ENCODE results near the gene SKIDA1.
"Not testable (repeated sequence)": the region's sequence is repeated elsewhere in the genome, so short reads cannot be mapped to it uniquely, and the experiment has no call there.

Gene SKIDA1
- long read RNA-seq, donor 1, partial matches to known transcripts: 0 of 1 reads
- long read RNA-seq, donor 1, other reads (novel, unspliced or antisense): 0 of 1 reads
- long read RNA-seq, donor 2: 0 reads
- long read RNA-seq, donor 3: 0 reads
- long read RNA-seq, donor 4, partial matches to known transcripts: 11 of 13 reads
- long read RNA-seq, donor 4, other reads (novel, unspliced or antisense): 0 of 13 reads
- long read RNA-seq, donor 5: 0 reads
- long read RNA-seq, donor 6, partial matches to known transcripts: 58 of 58 reads
- long read RNA-seq, donor 6, other reads (novel, unspliced or antisense): 0 of 58 reads
- long read RNA-seq, donor 7: 0 reads
- long read RNA-seq, donor 8, partial matches to known transcripts: 6 of 6 reads
- long read RNA-seq, donor 8, other reads (novel, unspliced or antisense): 0 of 6 reads

DNA sequence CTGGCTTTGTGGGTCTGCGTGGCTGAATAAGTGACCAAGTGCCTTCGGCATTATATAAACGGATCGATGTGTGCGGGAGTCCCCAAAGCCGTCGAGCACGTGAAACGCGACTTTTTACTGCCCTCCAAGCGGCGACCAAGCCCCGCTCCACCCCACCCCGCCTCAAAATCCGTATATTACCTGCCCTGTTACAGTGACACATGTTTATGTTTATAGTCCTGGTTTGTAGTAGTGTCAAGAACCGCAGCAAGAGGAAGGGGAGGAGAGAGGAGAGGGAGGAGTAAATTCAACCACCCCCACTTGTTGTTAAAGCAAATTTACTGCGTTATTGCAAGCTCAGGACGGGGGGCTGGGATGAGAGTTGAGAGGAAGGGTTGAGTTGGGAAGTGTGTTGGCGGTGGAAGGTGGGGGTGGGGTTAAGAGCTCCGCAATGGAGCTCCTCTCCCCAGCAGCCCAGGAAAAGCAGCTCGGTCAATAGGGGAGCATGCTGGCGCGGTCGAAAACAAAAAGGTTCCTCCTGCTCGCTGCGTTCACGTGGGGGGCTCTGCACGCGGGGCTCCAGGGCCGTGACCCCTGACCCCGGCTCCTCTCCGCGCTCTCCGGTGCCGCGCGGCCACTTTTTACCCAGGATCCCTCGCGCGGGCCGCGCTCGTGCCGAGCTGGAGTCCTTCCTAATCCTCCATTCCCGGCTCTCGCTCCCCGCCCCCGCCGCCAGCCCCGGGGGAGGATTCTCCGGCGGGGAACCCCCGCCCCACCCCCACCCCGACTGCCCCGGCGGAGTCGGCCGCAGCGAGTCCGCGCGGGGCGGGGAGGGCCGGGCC is at the start of gene SKIDA1:
SKIDA1 (minus strand) TSS at position 316 of the 821 bp plus-strand sequence. CDS start 7,860 bp downstream, outside the sequence.
- peak; percentile 99 for DNase-seq

DNA sequence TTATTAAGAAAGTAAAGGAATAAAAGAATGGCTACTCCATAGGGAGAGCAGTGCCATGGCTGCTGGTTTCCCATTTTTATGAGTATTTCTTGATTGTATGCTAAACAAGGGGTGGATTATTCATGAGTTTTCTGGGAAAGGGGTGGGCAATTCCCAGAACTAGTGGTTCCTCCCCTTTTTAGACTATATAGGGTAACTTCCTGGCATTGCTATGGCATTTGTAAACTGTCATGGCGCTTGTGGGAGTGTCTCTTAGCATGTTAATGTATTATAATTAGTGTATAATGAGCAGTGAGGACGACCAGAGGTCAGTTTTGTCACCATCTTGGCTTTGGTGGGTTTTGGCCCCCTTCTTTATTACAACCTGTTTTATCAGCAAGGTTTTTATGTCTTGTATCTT is 49.0 kb upstream of the SKIDA1 start:
- not testable (repeated sequence) for DNase-seq

DNA sequence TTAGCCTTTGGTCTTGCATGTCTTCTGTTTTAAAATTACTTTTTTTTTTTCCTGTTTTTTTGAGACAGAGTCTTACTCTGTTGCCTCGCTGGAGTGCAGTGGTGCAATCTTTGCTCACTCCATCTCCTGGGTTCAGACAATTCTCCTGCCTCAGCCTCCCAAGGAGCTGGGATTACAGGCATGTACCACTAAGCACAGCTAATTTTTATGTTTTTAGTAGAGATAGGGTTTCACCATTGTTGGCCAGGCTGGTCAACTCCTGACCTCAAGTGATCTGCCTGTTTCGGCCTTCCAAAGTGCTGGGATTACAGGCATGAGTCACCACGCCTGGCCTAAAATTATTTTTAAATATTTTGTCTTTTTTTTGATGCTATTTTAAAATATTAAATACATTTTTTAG is 47.1 kb upstream of the SKIDA1 start:
- DNase-seq: no peak

DNA sequence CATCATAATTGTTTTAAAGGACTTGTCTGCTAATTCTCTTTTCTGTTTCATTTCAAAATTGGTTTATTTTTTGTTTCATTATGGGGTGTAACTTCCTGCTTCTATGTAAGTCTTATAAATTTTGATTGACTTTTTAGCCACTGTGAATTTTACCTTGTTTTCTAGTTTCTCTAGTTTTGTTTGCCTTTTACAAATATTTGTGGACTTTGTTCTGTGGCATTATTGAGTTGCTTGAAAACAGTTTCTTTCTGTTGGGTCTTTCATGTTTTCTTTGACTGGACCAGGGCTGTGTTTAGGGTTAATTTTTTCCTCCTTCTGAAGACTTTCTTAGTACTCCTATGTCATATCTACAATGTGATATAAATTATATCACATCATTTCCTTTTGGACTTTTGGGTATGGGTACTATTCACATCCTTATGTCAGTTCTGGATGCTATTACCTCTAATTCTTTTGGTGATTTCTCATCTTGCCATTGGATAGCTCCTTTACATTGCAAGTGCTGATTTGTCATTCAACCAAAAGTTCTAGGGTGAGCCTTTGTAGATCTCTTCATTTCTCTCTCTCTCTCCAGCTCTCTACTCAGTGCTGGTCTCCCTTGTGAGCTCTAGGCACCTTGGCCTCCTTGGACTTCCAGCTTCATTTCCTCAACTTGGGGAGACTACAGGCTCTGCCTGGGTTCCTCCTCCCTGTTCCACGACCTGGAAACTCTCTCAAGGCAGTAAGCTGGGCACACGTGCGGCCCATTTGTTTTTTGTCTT is 45.5 kb upstream of the SKIDA1 start:
- DNase-seq: no peak

DNA sequence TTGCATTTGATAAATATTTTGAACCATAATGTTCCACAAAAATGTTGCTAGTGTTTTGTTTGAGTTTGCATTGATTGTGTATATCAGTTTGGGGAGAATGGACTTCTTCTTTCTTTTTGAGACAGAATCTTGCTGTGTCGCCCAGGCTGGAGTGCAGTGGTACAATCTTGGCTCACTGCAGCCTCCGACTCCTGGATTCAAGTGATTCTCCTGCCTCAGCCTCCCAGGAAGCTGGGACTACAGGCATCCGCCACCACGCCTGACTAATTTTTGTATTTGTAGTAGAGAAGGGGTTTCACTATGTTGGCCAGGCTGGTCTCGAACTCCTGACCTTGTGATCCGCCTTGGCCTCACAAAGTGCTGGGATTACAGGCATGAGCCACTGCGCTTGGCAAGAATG is 33.5 kb upstream of the SKIDA1 start:
- DNase-seq: not testable (repeated sequence)

DNA sequence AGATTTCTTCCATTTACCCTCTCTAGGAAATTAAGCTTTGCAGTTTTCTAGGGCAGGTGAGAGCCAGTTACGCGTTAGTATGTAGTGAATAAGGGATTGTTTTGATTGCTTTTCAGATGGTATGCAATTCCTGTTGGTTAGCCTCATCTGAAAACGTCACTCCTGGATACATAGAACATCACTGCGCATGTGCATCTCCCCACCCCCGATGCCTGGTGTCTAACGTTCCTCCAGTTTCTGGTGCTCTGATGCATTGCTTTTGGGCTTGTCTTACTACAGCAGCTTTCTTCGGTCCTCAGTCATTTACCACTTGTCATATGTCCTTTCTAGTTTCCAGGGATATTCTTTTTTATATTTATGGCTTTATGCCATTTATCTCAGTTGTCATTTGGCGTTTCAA is 31.0 kb upstream of the SKIDA1 start:
- DNase-seq: no peak

DNA sequence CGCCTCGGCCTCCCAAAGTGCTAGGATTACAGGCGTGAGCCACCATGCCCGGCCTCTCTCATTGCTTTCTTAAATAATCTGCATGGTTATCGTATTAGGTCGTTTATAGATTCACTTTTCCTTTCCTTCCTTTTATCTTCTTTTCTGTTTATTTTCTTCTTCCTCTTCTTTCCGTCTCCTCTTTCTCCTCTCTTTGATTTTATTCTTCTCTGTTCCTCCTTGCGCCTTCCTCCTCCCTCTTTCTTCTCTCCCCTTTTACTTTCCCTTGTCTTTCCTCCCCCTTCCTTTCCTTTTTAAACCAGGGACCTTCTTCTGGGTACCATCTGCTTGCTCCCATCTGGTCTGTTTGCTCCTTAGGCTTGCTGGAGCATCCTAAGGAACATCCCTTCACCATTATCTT is 27.2 kb upstream of the SKIDA1 start:
- no peak for DNase-seq

DNA sequence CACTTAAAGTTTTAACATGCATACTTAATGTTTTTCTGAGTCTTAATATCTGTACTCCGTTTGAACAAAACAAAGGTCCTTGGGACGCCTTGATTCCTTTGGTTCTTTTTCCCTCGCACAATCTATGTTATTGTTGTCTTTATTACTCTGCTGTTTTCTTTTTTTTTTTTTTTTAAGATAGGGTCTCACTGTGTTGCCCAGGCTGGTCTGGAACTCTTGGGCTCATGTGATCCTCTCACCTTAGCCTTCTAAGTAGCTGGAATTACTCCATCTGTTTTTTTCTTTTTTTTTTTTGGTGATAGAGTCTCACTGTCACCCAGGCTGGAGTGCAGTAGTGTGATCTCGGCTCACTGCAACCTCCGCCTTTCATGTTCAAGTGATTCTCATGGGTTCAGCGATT is 21.8 kb upstream of the SKIDA1 start:
- no peak for DNase-seq

DNA sequence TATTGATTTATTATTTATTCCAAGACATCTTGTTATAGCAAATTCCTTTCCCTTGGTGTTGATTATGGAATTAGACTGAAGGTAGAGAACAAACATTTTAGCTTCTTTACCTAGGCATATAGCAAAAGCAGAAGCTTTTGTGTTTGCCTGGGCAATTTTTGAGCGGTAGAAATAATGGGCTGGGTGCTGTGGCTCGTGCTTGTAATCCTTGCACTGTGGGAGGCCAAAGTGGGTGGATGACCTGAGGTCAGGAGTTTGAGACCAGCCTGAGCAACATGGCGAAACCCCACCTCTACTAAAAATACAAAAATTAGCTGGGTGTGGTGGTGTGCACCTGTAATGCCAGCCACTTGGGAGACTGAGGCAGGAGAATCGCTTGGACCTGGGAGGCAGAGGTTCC is 15.2 kb upstream of the SKIDA1 start:
- not testable (repeated sequence) for DNase-seq

DNA sequence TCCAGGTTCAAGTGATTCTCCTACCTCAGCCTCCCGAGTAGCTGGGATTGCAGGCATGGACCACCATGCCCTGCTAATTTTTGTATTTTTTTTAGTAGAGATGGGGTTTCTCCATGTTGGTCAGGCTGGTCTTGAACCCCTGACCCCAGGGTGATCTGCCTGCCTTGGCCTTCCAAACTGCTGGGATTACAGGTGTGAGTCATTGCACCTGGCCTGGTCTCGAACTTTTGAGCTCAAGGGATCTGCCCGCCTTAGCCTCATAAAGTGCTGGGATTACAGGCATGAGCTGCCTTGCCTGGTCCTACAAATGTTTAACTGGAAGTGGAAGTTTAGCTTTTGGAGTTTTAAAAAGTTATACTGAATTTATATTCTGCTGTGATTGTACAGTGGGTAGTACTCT is 11.4 kb upstream of the SKIDA1 start:
- DNase-seq: no peak

DNA sequence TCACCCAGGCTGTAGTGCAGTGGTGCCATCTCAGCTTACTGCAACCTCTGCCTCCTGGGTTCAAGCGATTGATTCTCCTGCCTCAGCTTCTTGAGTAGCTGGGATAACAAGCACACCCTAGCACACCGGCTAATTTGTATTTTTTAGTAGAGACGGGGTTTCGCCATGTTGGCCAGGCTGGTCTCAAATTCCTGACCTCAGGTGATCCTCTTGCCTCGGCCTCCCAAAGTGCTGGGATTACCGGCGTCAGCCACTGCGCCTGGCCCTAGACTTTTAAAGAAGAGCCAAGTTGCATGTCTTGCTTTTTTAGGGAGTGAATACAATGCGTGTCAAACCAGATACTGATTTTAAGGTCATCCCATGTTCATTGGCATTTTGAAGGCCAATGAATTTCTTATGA is 10.5 kb upstream of the SKIDA1 start:
- DNase-seq: not testable (repeated sequence)

DNA sequence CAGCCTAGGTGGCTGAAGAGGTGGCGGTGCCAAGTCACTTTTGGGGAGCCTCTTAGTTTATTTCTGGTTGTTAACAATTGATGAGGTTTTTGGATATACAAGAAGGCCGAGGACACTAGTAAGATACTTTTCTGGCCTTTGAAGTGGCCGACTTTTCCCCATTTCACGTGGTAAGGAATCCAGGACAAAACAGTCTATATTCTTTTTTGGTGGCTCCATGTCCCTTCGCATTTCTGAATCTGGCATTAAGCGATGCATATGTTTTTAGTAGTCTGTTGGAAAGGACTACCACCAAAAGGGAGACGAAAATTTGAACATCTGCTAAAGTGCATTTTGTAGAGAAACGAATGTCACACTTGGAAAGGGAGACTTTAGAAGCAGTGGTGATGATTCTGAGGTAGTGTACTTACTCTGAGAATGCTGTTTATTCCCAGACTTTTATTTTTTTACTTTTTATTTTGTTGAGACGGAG is 10.0 kb upstream of the SKIDA1 start:
- DNase-seq: no peak

DNA sequence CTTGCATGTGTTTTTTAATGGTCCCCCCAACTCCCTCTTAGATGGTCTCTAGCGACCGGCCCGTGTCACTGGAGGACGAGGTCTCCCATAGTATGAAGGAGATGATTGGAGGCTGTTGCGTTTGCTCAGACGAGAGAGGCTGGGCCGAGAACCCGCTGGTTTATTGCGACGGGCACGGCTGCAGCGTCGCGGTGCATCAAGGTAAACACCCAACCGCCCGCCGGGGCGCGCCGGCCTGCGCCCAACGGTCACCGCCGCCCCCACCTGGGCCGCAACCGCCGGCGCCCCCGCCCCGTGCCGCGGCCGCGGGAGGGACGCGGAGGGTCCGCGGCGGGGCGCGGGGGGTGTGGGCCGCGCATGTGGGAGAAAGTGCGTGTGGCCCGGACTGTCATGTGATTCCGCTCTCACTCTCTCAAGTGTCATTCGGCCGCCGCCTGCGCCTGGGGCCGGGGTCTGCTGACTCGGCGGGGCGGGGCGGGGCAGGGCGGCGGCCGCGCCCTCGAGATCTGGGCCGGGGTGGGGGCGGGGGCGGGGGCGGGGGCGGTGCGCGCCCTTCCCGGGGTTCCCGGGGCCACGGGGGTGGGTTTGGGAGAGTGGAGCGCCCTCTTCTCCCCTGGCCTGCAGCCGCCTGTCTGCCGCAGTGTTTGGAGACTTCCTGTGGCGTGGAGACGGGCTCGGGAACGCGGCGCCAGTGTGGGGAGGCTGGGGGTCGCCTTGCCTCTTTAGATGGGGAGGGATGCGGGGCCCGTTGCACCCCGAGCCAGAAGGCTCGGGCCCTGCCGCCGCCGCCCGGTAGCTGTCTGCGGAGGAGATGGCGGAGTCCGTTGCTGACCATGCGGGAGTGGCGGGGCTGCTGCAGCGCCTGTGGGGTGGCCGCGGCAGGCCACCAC is 9.4 kb upstream of the SKIDA1 start:
- peak; percentile 77 for DNase-seq

DNA sequence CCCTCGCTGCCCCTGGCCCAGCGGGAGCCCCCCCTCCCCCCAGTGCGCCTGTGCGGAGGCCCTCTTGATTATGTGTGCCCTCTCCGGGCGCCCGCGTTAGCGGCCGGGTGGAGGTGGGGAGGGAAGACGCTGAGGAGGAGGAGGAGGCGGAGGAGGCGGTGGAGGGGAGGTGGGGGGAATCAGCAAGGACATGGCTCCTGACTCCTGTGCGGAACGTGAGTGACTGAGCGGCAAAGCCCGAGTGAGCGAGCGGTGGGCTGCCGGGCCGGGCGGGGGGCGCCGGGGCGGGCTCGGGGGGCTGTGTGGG is 8.8 kb upstream of the SKIDA1 start:
- no peak for DNase-seq

DNA sequence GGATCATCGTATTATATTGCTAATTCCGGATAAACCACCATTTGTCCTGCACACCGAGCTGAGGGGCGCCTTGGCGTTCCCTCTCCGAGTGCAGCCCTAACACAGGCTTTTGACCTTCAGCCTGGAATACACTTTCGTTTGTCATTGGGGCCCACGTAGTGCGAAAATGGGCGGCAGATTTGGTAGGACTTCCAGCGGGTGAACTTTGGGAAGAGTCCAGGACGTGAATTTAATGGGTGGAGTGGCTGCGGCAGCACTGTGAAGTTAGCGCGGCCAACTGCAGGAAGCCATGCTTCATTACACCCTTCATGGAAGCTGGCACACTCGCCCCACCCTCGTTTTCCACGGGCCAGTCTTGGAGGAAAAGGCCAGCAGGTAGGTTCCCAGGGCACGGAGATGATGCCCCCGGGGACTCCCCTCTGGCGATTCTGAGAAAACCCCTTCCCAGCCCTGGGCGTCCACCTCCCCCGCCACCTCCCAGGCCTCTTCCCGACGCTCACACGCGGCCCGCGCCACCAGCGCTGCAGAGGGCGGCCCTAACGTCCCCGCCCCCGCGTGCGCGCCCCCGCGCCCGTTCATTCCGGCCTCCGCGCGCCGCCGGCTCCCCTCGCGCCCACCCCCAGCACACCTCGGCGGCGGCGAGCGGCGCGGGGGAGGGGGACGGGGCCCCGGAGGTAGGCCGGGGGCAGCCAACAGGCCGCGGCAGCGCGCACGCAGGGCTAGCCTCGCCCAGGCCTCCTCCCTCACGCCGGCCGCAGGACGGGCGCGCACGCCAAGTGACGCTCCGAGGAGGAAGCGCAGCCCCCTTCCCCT is 8.2 kb upstream of the SKIDA1 start, which contains the start of gene MLLT10:
MLLT10 (plus strand) TSS at position 766 of the 813 bp plus-strand sequence. CDS start 413 bp downstream, outside the sequence.
- DNase-seq: peak; percentile 95

DNA sequence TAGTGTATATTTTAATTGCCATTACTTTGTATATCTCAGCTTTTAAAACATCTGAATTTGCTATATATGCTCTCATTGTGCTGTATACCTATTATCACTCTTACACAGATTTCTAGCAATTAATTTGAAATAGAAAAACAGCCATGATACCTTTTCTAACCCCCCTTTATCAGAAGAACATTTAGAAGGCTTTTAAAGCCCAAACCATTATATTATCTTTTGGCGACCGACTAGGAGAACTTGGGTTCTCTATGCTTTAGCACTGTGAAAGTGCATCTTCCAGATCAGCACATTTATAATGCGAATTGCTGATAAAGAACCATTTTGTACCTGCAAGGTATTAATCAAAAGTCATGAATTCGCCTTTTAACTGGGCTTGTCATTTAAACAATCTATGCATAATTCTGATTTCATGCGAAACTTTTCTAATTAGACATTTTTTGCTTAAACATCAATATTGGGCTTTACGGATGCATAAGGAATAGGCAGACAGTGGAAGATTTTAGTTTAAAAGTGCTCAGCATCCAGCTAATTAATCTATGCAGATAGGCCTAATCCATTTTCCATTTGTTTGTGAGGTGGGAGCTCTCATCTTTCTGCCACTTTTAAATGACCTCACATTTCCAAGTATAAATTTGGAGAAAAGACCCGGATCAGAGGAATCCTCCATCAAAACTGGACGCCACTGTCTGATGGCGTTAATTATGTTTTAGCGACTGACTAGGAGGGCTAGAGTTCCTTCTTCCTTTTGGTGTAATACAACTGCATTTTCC is 7.4 kb upstream of the SKIDA1 start:
- DNase-seq: no peak

DNA sequence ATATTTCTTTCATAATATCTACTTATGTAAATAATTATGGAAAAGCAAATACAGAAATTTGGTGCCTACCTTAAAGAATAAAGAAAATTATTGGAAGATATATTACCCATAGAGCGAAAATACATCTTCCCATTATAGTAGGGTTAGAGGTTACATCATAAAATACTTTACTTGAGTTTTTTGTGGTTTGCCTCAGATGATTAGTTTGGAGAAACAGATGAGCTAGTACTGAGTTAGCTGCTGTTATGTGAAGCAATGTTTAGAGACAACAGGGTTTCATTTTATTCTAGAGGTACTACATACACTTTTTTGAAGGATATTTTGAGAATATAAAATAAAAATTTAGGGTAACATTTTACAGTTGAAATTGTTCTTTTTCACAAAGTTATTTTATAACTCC is 5.7 kb upstream of the SKIDA1 start:
- no peak for DNase-seq

DNA sequence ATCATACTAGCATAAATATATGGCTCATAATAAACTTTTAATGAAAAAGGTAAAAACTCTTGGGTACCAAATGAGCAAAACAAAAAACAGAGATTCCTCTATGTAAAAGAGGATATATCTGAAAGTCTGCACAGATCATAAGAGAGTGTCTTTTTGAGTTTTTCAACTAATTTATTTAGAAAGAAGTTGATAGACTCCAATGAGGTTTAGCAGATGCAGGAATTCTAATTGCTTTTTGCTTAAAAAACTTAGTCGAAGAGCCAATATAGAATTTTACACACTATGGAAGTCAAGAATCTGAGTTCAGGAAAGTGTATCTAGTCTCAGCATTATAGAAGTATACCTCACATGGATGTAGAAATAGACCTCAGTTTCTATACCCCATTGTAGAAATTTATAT is 5.2 kb upstream of the SKIDA1 start:
- peak; percentile 10 for DNase-seq

DNA sequence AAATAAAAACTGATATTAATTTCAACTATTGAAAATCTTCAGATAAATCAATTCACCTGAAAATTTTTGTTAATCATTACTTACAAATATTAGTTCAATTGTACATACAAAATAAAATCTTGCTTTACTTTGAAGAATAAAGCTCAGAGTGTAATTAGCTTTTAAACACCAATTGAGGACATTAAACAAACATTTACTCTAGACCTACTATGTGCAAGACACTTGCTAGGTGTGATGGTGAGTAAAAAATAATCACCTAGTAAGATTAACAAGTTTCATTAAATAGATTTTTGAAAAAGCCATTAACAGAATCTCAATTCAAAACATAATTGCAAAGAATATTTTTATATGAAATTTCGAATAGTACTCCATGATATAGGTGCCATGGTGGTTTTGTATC is 4.7 kb upstream of the SKIDA1 start:
- no peak for DNase-seq
